GM21515 (cell line): ENCODE results near the gene SLC12A7.
"Not testable (repeated sequence)": the region's sequence is repeated elsewhere in the genome, so short reads cannot be mapped to it uniquely, and the experiment has no call there.

Source experiments
- ATAC-seq: cut with Tn5 transposase; IDR thresholded peaks from one replicate; pipeline ENCODE4 v1.9.1; 2021; ENCODE audit not compliant: unreplicated experiment

The SLC12A7 gene

GRCh38 chr5:1127959-1128785, 16.3 kb upstream of the SLC12A7 start:
- no peak for ATAC-seq

DNA sequence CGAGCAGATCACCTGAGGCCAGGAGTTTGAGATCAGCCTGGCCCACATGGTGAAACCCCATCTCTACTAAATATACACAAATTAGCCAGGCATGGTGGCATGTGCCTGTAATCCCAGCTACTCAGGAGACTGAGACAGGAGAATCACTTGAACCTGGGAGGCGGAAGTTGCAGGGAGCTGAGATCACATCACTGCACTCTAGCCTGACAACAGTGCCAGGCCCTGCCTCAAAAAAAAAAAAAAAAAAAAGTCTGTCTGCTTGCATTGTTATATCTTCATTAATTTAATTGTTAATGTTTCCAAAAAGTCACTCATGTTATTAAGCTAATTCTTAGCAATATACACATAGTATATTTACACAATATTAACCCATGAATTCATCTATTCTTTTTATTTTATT, 13.8 kb upstream of the SLC12A7 start:
- ATAC-seq, result not testable (repeated sequence)

GRCh38 chr5:1125030-1125357, 13.1 kb upstream of the SLC12A7 start:
- no peak for ATAC-seq

GRCh38 chr5:1124205-1125029, 12.6 kb upstream of the SLC12A7 start:
- no peak for ATAC-seq

GRCh38 chr5:1123418-1124147, 11.7 kb upstream of the SLC12A7 start:
- ATAC-seq, result no peak

DNA sequence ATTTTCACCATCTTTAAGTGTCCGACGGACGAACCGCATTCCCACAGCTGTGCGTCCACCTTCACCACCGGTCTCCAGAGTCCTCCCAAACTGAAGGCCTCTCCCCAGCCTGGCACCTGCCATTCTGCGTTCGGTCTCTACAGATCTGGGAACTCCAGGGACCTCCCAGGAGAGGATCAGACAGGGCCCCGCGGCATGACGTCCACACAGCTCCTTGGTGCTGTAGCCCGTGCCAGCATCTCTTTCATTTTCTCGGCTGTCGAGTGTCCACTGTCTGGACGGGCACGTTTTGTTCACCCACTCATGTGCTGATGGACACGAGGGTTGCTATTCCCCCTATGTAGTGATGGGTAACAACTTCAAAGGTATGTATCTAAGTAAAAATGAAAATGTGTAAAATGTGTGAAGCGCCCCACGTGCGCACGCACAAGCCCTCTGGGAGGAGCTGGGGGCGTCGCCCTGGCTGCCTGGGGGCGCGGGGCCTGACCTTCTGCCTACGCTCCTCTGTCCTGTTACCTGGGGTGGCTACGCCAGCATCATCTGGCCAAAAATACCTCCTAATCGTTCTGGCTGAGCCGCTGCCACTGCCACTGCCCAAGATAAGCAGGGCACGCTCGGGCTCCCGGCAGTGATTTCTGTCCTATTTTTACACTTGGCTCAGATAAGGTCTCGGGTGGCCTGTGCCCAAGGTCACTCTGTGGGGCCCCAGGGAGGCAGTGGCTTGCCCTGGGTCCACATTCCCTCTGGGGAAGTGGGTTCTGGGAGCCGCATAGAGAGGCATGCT, 10.8 kb upstream of the SLC12A7 start:
- no peak for ATAC-seq

- ATAC-seq, result no peak
These were observed 10.0 kb upstream of the SLC12A7 start for GRCh38 chr5:1121891-1122290.

- ATAC-seq, result no peak
These were observed 9.2 kb upstream of the SLC12A7 start for GRCh38 chr5:1121044-1121443.

DNA sequence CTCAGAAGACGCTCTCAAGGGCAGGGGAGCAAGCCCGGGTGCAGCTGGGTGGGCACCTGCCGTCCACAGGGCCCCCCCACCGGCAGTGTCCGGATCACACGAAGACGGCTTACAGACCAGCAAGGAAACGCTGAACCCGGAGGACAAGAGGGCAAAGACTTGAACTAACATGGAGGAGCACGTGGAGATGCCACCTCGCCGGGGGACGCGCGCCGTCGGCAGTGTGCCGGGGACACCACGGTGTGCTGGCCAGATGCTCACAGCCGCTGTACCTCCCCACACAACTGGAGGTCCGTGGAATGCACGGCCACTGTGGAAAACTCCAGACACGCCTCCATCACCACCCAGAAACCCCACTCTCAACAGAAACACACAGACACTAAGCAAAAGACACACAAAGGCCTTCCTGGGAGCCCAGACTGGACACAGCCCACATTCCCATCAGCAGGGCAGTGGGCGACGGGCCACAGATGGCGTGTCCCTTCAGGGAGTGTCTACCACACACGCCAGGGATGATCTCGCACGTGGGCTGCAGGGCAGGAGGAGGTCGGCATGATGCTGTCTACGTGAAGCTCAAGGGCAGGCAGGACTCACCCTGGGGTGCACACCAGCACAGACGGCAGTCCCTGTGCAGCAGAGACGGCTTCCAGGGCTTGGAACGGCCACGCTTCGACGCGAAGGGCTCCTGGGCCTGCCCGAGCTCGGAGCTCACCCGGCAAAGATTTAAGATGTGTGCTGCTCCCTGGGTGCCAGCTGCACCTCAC, 8.6 kb upstream of the SLC12A7 start:
- ATAC-seq, result no peak

DNA sequence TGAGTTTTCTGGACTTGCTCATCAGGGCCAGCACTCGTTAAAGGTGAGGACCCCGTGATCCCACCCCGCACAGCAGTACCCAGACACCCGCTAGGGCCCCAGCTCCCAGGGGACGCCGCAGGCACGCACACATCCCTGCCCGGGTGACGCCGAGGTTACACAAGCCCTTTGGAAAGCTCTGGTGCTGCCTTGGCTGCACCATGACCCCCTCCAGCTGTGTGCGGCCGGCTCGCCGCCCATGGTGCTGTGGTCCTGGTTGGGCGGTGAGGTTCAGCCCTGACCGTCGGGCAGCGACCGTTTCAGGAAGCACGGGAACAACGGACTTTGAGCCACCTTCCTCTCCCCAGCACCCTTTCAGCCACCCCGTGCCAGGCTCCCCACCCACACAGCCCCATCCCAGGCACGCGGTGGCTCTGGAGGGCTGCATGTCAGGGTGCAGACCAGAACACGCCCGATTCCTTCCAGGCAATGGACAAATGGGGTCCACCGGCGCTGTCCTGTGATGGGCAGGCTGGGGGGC, 7.5 kb upstream of the SLC12A7 start:
- no peak for ATAC-seq

DNA sequence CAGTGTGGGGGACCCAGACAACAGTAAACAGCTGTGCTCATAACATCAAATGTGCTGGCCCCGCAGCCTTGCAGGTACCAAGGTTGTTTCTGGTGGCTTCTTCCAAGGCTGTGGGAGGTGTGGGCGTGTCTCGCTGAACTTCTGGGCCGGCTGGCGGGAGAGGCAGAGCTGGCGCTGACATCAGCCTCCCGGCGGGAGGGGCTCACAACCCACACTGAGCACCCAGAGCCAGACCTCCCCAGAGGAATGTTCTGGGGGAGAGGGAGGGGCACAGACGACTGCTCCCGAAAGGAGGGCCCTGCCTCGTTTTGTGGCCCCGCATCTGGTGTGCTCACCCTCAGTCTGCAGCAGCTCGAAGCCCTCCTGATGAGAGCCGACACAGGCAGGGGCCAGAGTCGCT, 6.9 kb upstream of the SLC12A7 start:
- ATAC-seq, result no peak

DNA sequence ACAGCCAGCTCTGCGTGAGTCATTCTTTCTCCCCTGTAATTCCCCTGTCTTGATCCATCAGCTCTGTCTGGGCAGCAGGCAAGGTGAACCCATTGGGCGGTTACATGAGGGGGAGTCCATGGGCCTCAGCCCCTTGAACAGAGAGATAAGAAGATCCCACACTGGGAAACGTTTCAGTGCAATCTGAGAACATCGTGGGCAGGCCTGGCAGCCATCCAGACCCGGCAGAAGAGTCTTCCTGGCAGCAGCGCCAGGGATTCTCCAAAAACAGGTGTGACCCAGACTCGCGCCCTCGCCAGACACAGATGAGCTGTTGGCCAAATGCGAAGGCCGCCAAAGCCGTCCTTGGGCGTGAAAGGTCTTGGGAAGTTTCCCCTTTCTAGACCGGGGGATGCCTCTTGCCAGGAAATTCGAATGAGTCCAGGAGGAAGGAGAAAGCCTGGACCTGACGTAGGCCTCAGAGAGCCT, 6.4 kb upstream of the SLC12A7 start:
- ATAC-seq, result no peak

DNA sequence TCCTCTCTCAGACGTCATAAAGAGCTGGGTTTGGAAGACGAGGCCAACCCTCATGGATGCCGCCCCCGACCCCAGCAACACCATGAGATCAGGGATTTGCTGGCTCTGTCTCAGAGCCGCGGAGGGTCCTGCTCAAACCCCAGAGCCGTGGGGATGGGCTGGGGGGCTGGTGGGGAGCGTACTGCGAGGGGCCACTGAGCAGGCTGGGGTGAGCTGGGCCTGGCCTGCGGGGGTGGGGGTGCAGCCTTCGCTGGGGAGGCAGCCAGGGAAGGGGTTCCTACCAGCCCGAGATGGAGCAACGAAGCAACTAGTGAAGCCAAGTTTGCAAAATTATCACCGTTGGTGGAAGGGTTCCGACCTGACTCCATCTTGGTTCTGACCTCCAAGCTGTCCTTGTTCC, 5.1 kb upstream of the SLC12A7 start:
- ATAC-seq, result no peak

DNA sequence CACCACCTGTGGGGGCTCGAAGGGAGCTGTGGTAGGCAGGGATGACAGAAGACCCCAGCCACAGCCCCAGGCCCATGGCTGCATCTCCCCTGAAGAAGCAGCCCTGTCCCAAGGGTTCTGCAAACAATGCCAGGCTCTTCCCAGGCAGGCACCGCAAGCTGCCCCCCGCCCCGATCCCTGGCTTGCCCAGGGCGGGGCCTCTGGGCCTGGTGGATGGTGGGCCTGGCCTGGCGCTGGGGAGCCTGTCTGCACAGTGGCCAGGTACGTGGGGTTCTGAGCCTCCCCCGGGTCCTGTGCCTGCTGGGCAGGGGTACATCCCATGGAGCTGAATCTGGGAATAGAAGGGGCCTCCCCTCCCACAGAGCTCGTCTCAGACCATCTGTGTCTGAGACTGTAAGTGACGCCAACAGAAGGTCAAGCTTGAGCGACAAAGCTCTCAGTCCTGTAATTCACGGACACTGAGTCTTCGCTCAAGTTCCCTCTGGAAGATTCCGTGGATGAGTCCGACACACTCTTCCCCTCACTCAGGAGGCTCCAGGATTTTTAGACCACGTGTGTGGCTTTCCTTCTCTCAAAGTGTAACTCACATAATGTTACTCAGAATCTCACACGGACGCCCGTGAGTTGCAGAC, 4.4 kb upstream of the SLC12A7 start:
- ATAC-seq, result no peak

DNA sequence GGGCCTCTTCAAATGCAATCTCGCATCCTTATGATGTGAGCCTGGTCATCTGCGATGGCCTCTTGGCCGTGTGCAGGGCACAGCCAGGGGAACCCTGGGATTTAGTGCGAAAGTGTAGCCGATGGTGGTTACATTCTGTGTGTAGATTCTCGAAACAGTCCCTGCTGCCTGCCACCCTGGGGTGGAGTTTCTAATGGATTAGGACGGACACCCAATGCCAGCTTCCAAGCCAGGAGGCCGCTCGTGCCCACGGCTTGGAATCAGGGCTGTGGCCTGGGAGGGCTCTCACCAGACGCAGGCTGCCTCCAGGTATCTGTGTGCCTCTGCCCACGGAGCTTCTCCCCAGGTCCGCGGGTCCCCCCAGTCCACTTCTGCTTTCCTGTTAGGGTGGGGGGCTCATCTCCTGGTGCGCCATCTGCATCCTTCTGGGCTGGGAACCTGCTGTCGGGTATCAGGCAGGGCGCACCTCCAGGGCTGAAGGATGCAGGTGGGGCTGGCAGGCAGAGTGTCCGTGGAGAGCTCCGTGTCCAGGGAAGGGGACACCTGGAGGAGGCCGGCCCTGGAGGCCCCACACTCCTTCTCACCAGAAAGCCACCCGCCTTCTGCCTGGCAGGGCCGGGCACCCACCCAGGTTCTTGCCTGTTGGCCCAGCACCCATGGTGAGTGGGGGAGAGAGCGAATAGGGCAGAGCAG, 3.4 kb upstream of the SLC12A7 start:
- no peak for ATAC-seq

DNA sequence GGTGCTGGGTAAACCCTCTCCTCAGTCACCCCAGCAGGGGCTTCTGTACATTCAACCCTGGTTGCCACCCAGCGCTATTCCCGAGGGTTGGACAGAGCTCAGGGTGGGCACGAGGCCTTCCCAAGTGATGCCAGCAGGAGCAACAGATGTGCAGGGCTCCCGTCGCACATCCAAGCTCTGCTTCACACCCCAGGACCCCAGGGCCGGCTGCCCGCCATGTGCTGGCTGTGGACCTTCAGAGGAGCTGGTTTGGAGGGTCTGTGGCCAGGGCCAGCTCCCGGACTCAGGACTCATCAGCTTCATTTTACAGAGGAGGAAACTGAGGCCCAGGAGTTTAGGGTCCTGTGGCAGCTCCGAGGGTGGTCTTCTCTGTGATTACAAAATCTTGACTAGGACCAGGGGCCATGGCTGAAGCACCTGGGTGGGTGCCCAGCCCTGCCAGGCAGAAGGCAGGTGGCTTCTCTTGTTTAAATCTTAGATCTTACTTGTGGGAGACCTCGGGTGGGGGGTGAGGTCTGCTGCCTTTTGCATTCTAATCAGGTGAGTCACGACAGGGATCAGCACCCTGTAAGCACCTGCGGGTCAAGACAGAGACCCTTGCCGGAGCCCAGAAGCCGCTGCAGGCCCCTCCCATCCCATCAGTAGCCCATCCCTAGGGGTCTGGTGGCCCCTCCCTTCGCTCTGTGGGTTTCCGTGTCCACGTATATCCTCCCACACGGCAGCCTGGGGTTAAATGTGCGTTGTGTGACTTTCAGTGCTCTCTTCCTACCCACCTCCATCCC, 2.1 kb upstream of the SLC12A7 start:
- ATAC-seq, result no peak

- no peak for ATAC-seq
These were observed 1.4 kb upstream of the SLC12A7 start for GRCh38 chr5:1113332-1113690.
